ENCODE data around the gene AP1S1. TPM values are rescaled to one million over a fixed set of nuclear protein-coding genes. Genes with fewer than 3 reads are reported as not detected.

The AP1S1 gene
- total and polyA plus RNA-seq, 2 donors (not counting 1 experiment from before 2014, with no cell fraction given), result 10.3 to 16.3 TPM

- Mint-ChIP-seq H3K9me3 (ENCODE audit: insufficient read depth) (no peaks in the 10 kb centered on the region), H3K27ac (peak within 1 kb of the TSS; percentile 81), H3K4me3 (peak within 1 kb of the TSS; percentile 82), H3K27me3 (peaks cover 51% of the 10 kb centered on the region), H3K4me1 (peaks cover 42% of the 10 kb centered on the region)
- peak within 1 kb of the TSS in 3 of 5 experiments; percentile 0 to 58 (median 17) for H3K4me3 ChIP-seq (ENCODE audit: control extremely low read depth in 1 of 5, extremely low read depth in 1 of 5, insufficient read depth in 1 of 5, low read depth in 2 of 5, low read length in 4 of 5)
- no peaks in the 10 kb centered on the region for H3K79me2 ChIP-seq (ENCODE audit: control insufficient read depth, insufficient read depth, low read length)
- peaks cover 26% of the 10 kb centered on the region for H4K20me1 ChIP-seq (ENCODE audit: control insufficient read depth, insufficient read depth, low read length, poor library complexity, severe bottlenecking)
- peak; percentile 83 for ATAC-seq (ENCODE audit: low read depth)
- no peak within 1 kb of the TSS for H3K27ac ChIP-seq (ENCODE audit: low read length in 2 of 2)
- WGBS (ENCODE audit: insufficient coverage), result 3% methylated on average over 67 of the region's 74 CpGs
- H3K9ac ChIP-seq (ENCODE audit: low read length), result peak within 1 kb of the TSS; percentile 41
- peak within 1 kb of the TSS; percentile 99 for H3K4me2 ChIP-seq (replicated peaks; ENCODE audit: low read depth, low read length, poor library complexity, severe bottlenecking)
- ChIA-PET POLR2A (interaction anchor here (0.6 to 1.1 kb wide), 4 partner anchors 10 to 80 kb away, joined by 3 to 5 read pairs (median 3); partner anchors contain the start of genes FIS1, TRIM56 and ZNHIT1), CTCF (interaction anchor here (0.8 to 1.8 kb wide), 4 partner anchors 8 to 271 kb away, joined by 3 to 11 read pairs (median 3); no protein-coding TSS in a partner anchor)
- H2AFZ ChIP-seq (ENCODE audit: insufficient read depth, low read depth, low read length, poor library complexity, severe bottlenecking), result no peak within 1 kb of the TSS
- H3K9me3 ChIP-seq (ENCODE audit: control extremely low read depth in 1 of 3, control insufficient read depth in 2 of 3, insufficient read depth in 1 of 3, low read length in 2 of 3), result peaks cover 0 to 38% (median 3%) of the 10 kb centered on the region in 3 donors
- peak; percentile 95 for DNase-seq
- peaks cover 0 to 79% (median 55%) of the 10 kb centered on the region in 4 experiments for H3K27me3 ChIP-seq (replicated peaks in 1 of 4; ENCODE audit: control extremely low read depth in 1 of 4, control insufficient read depth in 3 of 4, insufficient read depth in 4 of 4, low read length in 3 of 4)
- no peaks in the 10 kb centered on the region for H3K36me3 ChIP-seq (replicated peaks in 1 of 2; ENCODE audit: control extremely low read depth in 1 of 2, control insufficient read depth in 1 of 2, extremely low read depth in 1 of 2, insufficient read depth in 2 of 2, low read length in 1 of 2)
- intact Hi-C loops (cut with micrococcal nuclease), result loop anchor here (1.0 kb wide), 2 partner anchors 11 to 79 kb away; partner anchors contain the start of gene AP1S1
- peaks cover 56 to 67% of the 10 kb centered on the region in 2 donors for H3K4me1 ChIP-seq (ENCODE audit: control insufficient read depth in 2 of 2, insufficient read depth in 2 of 2, low read length in 2 of 2)
- TF ChIP-seq EZH2 (IDR thresholded peaks at IDR 0.05; ENCODE audit: borderline replicate concordance, insufficient read depth, low read depth, low read length, poor library complexity, severe bottlenecking) (no peak), CTCF (IDR thresholded peaks at IDR 0.05) (no peak)
These were observed 11.0 kb downstream of the AP1S1 start, which contains the start of gene VGF for GRCh38 chr7:101165075-101165957. Gene VGF, minus strand, starts transcription at chr7:101165569. Its CDS starts 726 bp downstream, at chr7:101164843.
